Gastroesophageal sphincter (tissue), 4 donors: Measurements from ENCODE around the gene F13B. TPM values are rescaled to one million over a fixed set of nuclear protein-coding genes. Genes with fewer than 3 reads are reported as not detected.

ENCODE experiments used
- ATAC-seq: fragments of 150-250 bp; one replicate; pipeline ENCODE4 v1.9.1; 2016; ENCODE audit warnings: mild to moderate bottlenecking, moderate library complexity
- H3K27ac ChIP-seq, 4 donors: fragments of 200-600 bp; sonication (generic) in 3 of 4; 1 replicate in 3 of 4; 2 replicates in 1 of 4; pipeline ENCODE4 v1.5.1; 2016 to 2019
- H3K27me3 ChIP-seq: fragments of 200-600 bp; sonication (generic); one replicate; pipeline ENCODE4 v1.5.1; 2019
- H3K36me3 ChIP-seq, 2 donors: fragments of 200-600 bp; sonication (generic); one replicate each; pipeline ENCODE4 v1.5.1; 2019; ENCODE audit warnings: control low read depth in 1 of 2
- H3K4me1 ChIP-seq, 3 donors: fragments of 200-600 bp; sonication (generic); 1 replicate in 2 of 3; 2 replicates in 1 of 3; pipeline ENCODE4 v1.5.1; 2016 to 2019; ENCODE audit warnings: control low read depth in 2 of 3
- H3K4me3 ChIP-seq, 2 donors: fragments of 200-600 bp; sonication (generic); one replicate each; pipeline ENCODE4 v1.5.1; 2019; ENCODE audit warnings: mild to moderate bottlenecking in 1 of 2, moderate library complexity in 1 of 2
- H3K9me3 ChIP-seq, 3 donors: fragments of 200-600 bp; sonication (generic); one replicate each; pipeline ENCODE4 v1.5.1; 2017 to 2019; ENCODE audit warnings: control low read depth in 2 of 3
- CTCF ChIP-seq, 4 experiments: fragments of 200-600 bp in 2 of 4; fragments of 450-650 bp in 2 of 4; sonication (generic) in 1 of 4; IDR thresholded peaks; one replicate each; pipeline ENCODE4 v1.5.1; 2017 to 2019; ENCODE audit warnings: antibody characterized with exemption in 4 of 4, mild to moderate bottlenecking in 2 of 4, moderate library complexity in 2 of 4
- EP300 ChIP-seq: sonication (generic); formaldehyde crosslinking; IDR thresholded peaks from one replicate; pipeline ENCODE4 v1.6.1; 2017; ENCODE audit warnings: antibody characterized with exemption, mild to moderate bottlenecking
- POLR2A ChIP-seq, 2 donors: fragments of 450-650 bp; IDR thresholded peaks; one replicate each; pipeline ENCODE4 v1.6.1; 2017; ENCODE audit warnings: antibody characterized with exemption in 2 of 2, mild to moderate bottlenecking in 2 of 2, moderate library complexity in 1 of 2
- POLR2AphosphoS5 ChIP-seq: sonication (generic); formaldehyde crosslinking; IDR thresholded peaks from one replicate; pipeline ENCODE4 v1.6.1; 2017; ENCODE audit warnings: antibody characterized with exemption
- WGBS, 2 donors: methylation state at CpG; one replicate each; pipeline ENCODE4 v1.1.5; 2018; ENCODE audit warnings: low coverage in 1 of 2; 5-methylcytosine and 5-hydroxymethylcytosine counted together
- total RNA-seq, 4 donors: library from RNA; depleted of rRNA; stranded (reverse); fragments of >200 nt; gene quantifications; one replicate each; pipeline ENCODE4 v1.1.0, GENCODE V29; 2016

F13B gene
- not detected for total RNA-seq

GRCh38 chr1:197066719-197067456 is at the start of gene F13B:
Gene F13B, minus strand, starts transcription at chr1:197067260. Its CDS starts 37 bp downstream, at chr1:197067223.
- no peak for ATAC-seq
- peaks cover 0 to 14% (median 0%) of the 10 kb centered on the region in 3 donors for H3K9me3 ChIP-seq
- no peak within 1 kb of the TSS for H3K4me3 ChIP-seq
- H3K27me3 ChIP-seq = no peaks in the 10 kb centered on the region
- TF ChIP-seq CTCF (IDR thresholded peaks at IDR 0.05) = no peak
- TF ChIP-seq EP300 = no peak
- TF ChIP-seq POLR2A (IDR thresholded peaks at IDR 0.05) = no peak
- no peak for TF ChIP-seq POLR2AphosphoS5
- no peaks in the 10 kb centered on the region for H3K4me1 ChIP-seq
- 74 to 83% methylated on average over 3 of the region's 3 CpGs for WGBS, 2 donors
- H3K36me3 ChIP-seq = no peaks in the 10 kb centered on the region
- H3K27ac ChIP-seq = no peak within 1 kb of the TSS

GRCh38 chr1:197116156-197116555 is 49.1 kb upstream of the F13B start:
- 88 to 94% methylated on average over 2 of the region's 2 CpGs for WGBS, 2 donors
- Histone ChIP-seq H3K4me1 (no peaks in the 10 kb centered on the region), H3K27ac (no peak overlapping the region), H3K9me3 (no peaks in the 10 kb centered on the region), H3K27me3 (no peaks in the 10 kb centered on the region), H3K4me3 (no peak overlapping the region), H3K36me3 (no peaks in the 10 kb centered on the region)
- no peak for TF ChIP-seq CTCF (IDR thresholded peaks at IDR 0.05)
- no peak for TF ChIP-seq POLR2A (IDR thresholded peaks at IDR 0.05)
- no peak for TF ChIP-seq EP300
- TF ChIP-seq POLR2AphosphoS5 = no peak
- no peak for ATAC-seq

GRCh38 chr1:197106869-197107268 is 39.8 kb upstream of the F13B start:
- TF ChIP-seq CTCF (IDR thresholded peaks at IDR 0.05) (no peak), POLR2A (IDR thresholded peaks at IDR 0.05) (no peak), POLR2AphosphoS5 (no peak), EP300 (no peak)
- H3K9me3 ChIP-seq = no peaks in the 10 kb centered on the region
- no peak overlapping the region for H3K4me3 ChIP-seq
- H3K4me1 ChIP-seq = no peaks in the 10 kb centered on the region
- no peak for ATAC-seq
- WGBS, 2 donors = 63 to 100% methylated on average over 1 of the region's 1 CpG
- H3K27ac ChIP-seq = no peak overlapping the region
- no peaks in the 10 kb centered on the region for H3K36me3 ChIP-seq
- no peaks in the 10 kb centered on the region for H3K27me3 ChIP-seq

- Histone ChIP-seq H3K9me3 (no peaks in the 10 kb centered on the region), H3K4me3 (no peak overlapping the region), H3K36me3 (no peaks in the 10 kb centered on the region), H3K27me3 (no peaks in the 10 kb centered on the region), H3K4me1 (no peaks in the 10 kb centered on the region), H3K27ac (no peak overlapping the region)
- WGBS, 2 donors = 58 to 75% methylated on average over 3 to 4 of the region's 5 CpGs
- no peak for ATAC-seq
- TF ChIP-seq CTCF (IDR thresholded peaks at IDR 0.05) (no peak), EP300 (no peak), POLR2AphosphoS5 (no peak), POLR2A (IDR thresholded peaks at IDR 0.05) (no peak)
These were observed 36.2 kb upstream of the F13B start for GRCh38 chr1:197103300-197103699.

- Histone ChIP-seq H3K9me3 (no peaks in the 10 kb centered on the region), H3K4me3 (no peak overlapping the region), H3K27me3 (no peaks in the 10 kb centered on the region), H3K4me1 (no peaks in the 10 kb centered on the region), H3K27ac (no peak overlapping the region), H3K36me3 (no peaks in the 10 kb centered on the region)
- TF ChIP-seq EP300 = no peak
- TF ChIP-seq POLR2A (IDR thresholded peaks at IDR 0.05) = no peak
- no peak for TF ChIP-seq POLR2AphosphoS5
- TF ChIP-seq CTCF (IDR thresholded peaks at IDR 0.05) = no peak
- 83 to 92% methylated on average over 2 to 3 of the region's 3 CpGs for WGBS, 2 donors
- no peak for ATAC-seq
These were observed 34.9 kb upstream of the F13B start for GRCh38 chr1:197101978-197102377.
